ENCODE results near the gene ASIC3. TPM values are rescaled to one million over a fixed set of nuclear protein-coding genes. Genes with fewer than 3 reads are reported as not detected.

Gene ASIC3
- total RNA-seq, 1 experiment from 2014 or later, result 13.6 TPM

GRCh38 chr7:151085691-151086620 is 37.6 kb downstream of the ASIC3 start, which contains the start of gene AGAP3:
AGAP3 (plus strand) TSS chr7:151086475; CDS start chr7:151086742, 267 bp downstream.
- Mint-ChIP-seq H3K4me1 (ENCODE audit: low read depth, unreplicated experiment) (peaks cover 39% of the 10 kb centered on the region), H3K27ac (ENCODE audit: unreplicated experiment) (peak within 1 kb of the TSS; percentile 6), H3K4me3 (ENCODE audit: low read depth, unreplicated experiment) (peak within 1 kb of the TSS; percentile 87), H3K9me3 (ENCODE audit: low read depth, unreplicated experiment) (no peaks in the 10 kb centered on the region), H3K36me3 (ENCODE audit: insufficient read depth, unreplicated experiment) (peaks cover 67% of the 10 kb centered on the region), H3K27me3 (ENCODE audit: unreplicated experiment) (no peaks in the 10 kb centered on the region)
- peak; percentile 90 for DNase-seq
- CTCF ChIA-PET, result interaction anchor here (1.2 kb wide), 1 partner anchor 25 kb away, joined by 3 read pairs; no protein-coding TSS in a partner anchor
- BruUV-seq (replicated peaks), result no TSS peak
- intact Hi-C loops (cut with micrococcal nuclease; ENCODE audit: unreplicated experiment), result no loop called here
- TF ChIP-seq, protein P1, sequence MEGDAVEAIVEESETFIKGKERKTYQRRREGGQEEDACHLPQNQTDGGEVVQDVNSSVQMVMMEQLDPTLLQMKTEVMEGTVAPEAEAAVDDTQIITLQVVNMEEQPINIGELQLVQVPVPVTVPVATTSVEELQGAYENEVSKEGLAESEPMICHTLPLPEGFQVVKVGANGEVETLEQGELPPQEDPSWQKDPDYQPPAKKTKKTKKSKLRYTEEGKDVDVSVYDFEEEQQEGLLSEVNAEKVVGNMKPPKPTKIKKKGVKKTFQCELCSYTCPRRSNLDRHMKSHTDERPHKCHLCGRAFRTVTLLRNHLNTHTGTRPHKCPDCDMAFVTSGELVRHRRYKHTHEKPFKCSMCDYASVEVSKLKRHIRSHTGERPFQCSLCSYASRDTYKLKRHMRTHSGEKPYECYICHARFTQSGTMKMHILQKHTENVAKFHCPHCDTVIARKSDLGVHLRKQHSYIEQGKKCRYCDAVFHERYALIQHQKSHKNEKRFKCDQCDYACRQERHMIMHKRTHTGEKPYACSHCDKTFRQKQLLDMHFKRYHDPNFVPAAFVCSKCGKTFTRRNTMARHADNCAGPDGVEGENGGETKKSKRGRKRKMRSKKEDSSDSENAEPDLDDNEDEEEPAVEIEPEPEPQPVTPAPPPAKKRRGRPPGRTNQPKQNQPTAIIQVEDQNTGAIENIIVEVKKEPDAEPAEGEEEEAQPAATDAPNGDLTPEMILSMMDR (IDR thresholded peaks at IDR 0.05; ENCODE audit: unreplicated experiment), result no peak

DNA sequence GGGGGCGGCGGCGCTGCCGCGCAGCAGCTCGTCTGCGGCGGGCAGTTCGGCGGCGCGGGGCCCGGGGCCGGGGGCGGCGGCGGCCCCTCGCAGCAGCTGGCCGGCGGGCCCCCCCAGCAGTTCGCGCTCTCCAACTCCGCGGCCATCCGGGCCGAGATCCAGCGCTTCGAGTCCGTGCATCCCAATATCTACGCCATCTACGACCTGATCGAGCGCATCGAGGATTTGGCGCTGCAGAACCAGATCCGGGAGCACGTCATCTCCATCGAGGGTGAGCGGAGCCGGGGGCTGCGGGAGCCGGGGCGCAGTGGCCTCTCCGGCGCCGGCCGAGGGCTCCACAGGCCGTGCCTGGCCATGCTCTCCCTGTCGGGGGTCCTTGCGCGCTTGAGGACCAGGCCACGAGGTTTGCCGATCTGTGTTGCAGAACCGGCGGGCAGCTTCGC is 38.5 kb downstream of the ASIC3 start:
- Mint-ChIP-seq H3K27ac (ENCODE audit: unreplicated experiment) (no peak overlapping the region), H3K27me3 (ENCODE audit: unreplicated experiment) (no peaks in the 10 kb centered on the region)
- no TSS peak for BruUV-seq (replicated peaks)

DNA sequence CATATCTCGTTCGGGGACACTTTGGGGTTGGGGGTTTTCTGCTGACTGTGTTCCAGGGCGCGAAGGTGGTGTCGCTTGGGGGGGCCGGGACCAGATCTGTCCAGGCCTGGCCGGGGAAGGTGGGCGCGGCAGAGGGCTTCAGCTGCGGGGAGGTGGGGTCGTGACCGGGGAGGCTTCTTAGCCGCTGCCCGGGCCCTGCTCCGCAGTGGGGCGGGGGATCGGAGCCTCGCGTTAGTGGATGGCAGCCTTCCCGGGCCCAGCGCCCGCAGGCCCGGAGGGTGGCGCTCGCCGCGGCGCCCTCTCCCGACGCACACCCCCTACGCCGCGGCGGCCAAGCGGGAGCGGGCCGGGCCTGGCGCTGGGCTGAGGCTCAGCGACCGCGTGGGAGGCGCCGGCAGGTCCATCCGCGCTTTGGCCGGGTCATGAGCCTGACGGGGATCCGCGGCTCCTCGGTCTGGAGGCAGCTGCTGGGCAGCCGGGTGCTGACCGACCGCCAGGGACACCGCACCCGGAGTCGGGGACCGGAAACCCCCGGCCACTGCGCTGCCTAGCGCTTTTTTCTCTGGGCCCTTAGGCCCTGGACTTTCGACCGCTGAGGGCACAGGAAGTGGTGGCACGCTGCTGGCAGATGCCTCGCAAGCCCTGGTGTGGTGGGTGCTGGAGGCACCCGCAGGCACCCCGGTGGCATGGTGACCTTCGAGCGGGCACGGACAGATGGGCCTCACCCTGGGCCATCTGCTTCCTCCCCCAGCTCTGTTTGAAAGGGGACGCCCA is 39.1 kb downstream of the ASIC3 start:
- Mint-ChIP-seq H3K36me3 (ENCODE audit: insufficient read depth, unreplicated experiment) (peaks cover 58% of the 10 kb centered on the region), H3K9me3 (ENCODE audit: low read depth, unreplicated experiment) (no peaks in the 10 kb centered on the region), H3K4me1 (ENCODE audit: low read depth, unreplicated experiment) (peaks cover 42% of the 10 kb centered on the region), H3K27me3 (ENCODE audit: unreplicated experiment) (no peaks in the 10 kb centered on the region), H3K4me3 (ENCODE audit: low read depth, unreplicated experiment) (peak overlapping the region; percentile 87), H3K27ac (ENCODE audit: unreplicated experiment) (no peak overlapping the region)
- CTCF ChIA-PET, result interaction anchor here (0.6 to 1.4 kb wide), 2 partner anchors 20 to 59 kb away, joined by 3 to 4 read pairs; partner anchors contain the start of gene ABCB8
- DNase-seq, result peak; percentile 59
- no TSS peak for BruUV-seq (replicated peaks)
- intact Hi-C loops (cut with micrococcal nuclease; ENCODE audit: unreplicated experiment), result loop anchor here (1.0 kb wide), 1 partner anchor 24 kb away; no protein-coding TSS in a partner anchor
- TF ChIP-seq, protein P1 (IDR thresholded peaks at IDR 0.05; ENCODE audit: unreplicated experiment), result no peak

More for the DNA sequence above, 38.5 kb downstream of the ASIC3 start:
- Mint-ChIP-seq H3K36me3 (ENCODE audit: insufficient read depth, unreplicated experiment) (peaks cover 63% of the 10 kb centered on the region), H3K4me3 (ENCODE audit: low read depth, unreplicated experiment) (peak overlapping the region; percentile 87), H3K4me1 (ENCODE audit: low read depth, unreplicated experiment) (peaks cover 47% of the 10 kb centered on the region), H3K9me3 (ENCODE audit: low read depth, unreplicated experiment) (no peaks in the 10 kb centered on the region)
- CTCF ChIA-PET, result no interaction called here
- intact Hi-C loops (cut with micrococcal nuclease; ENCODE audit: unreplicated experiment), result no loop called here
- TF ChIP-seq, protein P1 (IDR thresholded peaks at IDR 0.05; ENCODE audit: unreplicated experiment), result no peak
- DNase-seq, result no peak
